Suprapubic skin (tissue), 3 donors: ENCODE measurements around the gene DIO3.

Experiments used
- CTCF ChIP-seq, 2 donors: fragments of 200-600 bp in 1 of 2; fragments of 450-650 bp in 1 of 2; sonication (generic) in 1 of 2; IDR thresholded peaks; one replicate each; pipeline ENCODE4 v1.5.1; 2016 to 2019; ENCODE audit warnings: antibody characterized with exemption in 2 of 2, mild to moderate bottlenecking in 1 of 2, moderate library complexity in 1 of 2
- POLR2A ChIP-seq, 2 donors: fragments of 450-650 bp; IDR thresholded peaks; one replicate each; pipeline ENCODE4 v1.6.1; 2017; ENCODE audit warnings: antibody characterized with exemption in 2 of 2, mild to moderate bottlenecking in 2 of 2, moderate library complexity in 2 of 2

DNA sequence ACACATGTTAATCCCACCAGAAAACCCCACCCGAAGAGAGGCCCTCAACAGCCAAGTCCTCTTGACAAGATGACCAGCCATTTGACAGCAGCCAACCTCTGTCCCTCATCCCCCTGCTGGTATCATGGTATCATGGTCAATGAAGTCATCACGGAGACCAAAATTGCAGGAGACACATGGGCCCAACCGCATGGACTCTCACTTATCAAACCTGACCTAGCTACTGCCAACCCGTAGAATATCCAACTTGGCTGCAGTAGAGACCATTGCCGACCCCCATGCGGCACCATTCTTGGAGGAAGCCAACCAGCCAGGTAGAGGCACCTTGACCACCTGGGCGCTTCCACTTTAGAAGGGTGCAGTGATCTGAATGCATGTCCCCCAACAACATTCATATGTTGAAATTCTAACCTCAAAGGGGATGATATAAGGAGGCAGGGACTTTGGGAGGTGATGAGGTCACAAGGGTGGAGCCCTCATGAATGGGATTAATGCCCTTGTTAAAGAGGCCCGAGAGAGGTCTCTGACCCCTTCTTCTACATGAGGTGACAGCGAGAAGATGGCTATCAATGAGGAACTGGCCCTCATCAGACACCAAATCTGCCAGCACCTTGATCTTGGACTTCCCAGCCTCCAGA is 33.3 kb downstream of the DIO3 start:
- TF ChIP-seq CTCF (IDR thresholded peaks at IDR 0.05) = no peak
- TF ChIP-seq POLR2A (IDR thresholded peaks at IDR 0.05) = no peak
